Measurements from ENCODE around the gene NKX6-2. TPM values are rescaled to one million over a fixed set of nuclear protein-coding genes. Genes with fewer than 3 reads are reported as not detected.

Gene NKX6-2
- total RNA-seq, 1 donor from 2014 or later = not detected

GRCh38 chr10:132781556-132781955 lies 4.4 kb downstream of the NKX6-2 start:
- H3K36me3 ChIP-seq (ENCODE audit: control insufficient read depth, insufficient read depth, low read length) = peaks cover 2% of the 10 kb centered on the region
- H3K4me3 ChIP-seq (ENCODE audit: low read depth, low read length) = no peak overlapping the region
- peaks cover 6% of the 10 kb centered on the region for H3K27me3 ChIP-seq (ENCODE audit: control insufficient read depth, insufficient read depth, low read length)
- no peak for FAIRE-seq
- no peak for DNase-seq (ENCODE audit: low read depth)
- TF ChIP-seq, protein P1, sequence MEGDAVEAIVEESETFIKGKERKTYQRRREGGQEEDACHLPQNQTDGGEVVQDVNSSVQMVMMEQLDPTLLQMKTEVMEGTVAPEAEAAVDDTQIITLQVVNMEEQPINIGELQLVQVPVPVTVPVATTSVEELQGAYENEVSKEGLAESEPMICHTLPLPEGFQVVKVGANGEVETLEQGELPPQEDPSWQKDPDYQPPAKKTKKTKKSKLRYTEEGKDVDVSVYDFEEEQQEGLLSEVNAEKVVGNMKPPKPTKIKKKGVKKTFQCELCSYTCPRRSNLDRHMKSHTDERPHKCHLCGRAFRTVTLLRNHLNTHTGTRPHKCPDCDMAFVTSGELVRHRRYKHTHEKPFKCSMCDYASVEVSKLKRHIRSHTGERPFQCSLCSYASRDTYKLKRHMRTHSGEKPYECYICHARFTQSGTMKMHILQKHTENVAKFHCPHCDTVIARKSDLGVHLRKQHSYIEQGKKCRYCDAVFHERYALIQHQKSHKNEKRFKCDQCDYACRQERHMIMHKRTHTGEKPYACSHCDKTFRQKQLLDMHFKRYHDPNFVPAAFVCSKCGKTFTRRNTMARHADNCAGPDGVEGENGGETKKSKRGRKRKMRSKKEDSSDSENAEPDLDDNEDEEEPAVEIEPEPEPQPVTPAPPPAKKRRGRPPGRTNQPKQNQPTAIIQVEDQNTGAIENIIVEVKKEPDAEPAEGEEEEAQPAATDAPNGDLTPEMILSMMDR (IDR thresholded peaks at IDR 0.05; ENCODE audit: insufficient read depth, low read length, severe bottlenecking) = no peak

DNA sequence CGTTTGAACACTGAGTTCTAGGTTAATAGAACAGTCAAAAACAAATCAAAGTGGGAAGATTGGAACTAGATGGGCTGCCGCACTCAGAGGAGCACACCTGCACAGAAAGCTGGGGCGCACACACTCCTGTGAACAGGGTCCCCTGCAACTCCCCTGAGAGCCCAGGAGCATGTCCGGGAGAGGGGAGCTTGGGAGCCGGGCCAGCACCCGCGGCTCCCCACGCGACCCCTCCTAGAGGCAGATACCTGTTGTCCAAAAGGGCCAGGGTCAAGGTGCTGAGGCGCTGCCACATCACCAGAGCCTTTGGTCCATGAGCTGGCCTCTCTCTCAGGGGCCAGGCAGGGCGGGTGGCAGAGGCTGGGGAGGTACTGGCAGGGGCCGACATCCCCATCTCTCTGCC lies 5.6 kb downstream of the NKX6-2 start:
- Histone ChIP-seq H3K36me3 (ENCODE audit: control insufficient read depth, insufficient read depth, low read length) (peaks cover 2% of the 10 kb centered on the region), H3K4me3 (ENCODE audit: low read depth, low read length) (no peak overlapping the region), H3K27me3 (ENCODE audit: control insufficient read depth, insufficient read depth, low read length) (peaks cover 2% of the 10 kb centered on the region)
- TF ChIP-seq, protein P1 (IDR thresholded peaks at IDR 0.05; ENCODE audit: insufficient read depth, low read length, severe bottlenecking) = no peak
- no peak for DNase-seq (ENCODE audit: low read depth)
- FAIRE-seq = no peak

- TF ChIP-seq, protein P1 (IDR thresholded peaks at IDR 0.05; ENCODE audit: insufficient read depth, low read length, severe bottlenecking) = no peak
- DNase-seq (ENCODE audit: low read depth) (no peak), FAIRE-seq (no peak)
- Histone ChIP-seq H3K4me3 (ENCODE audit: low read depth, low read length) (no peak overlapping the region), H3K27me3 (ENCODE audit: control insufficient read depth, insufficient read depth, low read length) (peaks cover 2% of the 10 kb centered on the region), H3K36me3 (ENCODE audit: control insufficient read depth, insufficient read depth, low read length) (peaks cover 2% of the 10 kb centered on the region)
Measured at GRCh38 chr10:132779549-132780294, 6.2 kb downstream of the NKX6-2 start.

GRCh38 chr10:132777441-132777840 lies 8.5 kb downstream of the NKX6-2 start:
- DNase-seq (ENCODE audit: low read depth) = no peak
- no peaks in the 10 kb centered on the region for H3K27me3 ChIP-seq (ENCODE audit: control insufficient read depth, insufficient read depth, low read length)
- FAIRE-seq = no peak
- H3K36me3 ChIP-seq (ENCODE audit: control insufficient read depth, insufficient read depth, low read length) = peaks cover 2% of the 10 kb centered on the region
- TF ChIP-seq, protein P1 (IDR thresholded peaks at IDR 0.05; ENCODE audit: insufficient read depth, low read length, severe bottlenecking) = no peak
- no peak overlapping the region for H3K4me3 ChIP-seq (ENCODE audit: low read depth, low read length)

DNA sequence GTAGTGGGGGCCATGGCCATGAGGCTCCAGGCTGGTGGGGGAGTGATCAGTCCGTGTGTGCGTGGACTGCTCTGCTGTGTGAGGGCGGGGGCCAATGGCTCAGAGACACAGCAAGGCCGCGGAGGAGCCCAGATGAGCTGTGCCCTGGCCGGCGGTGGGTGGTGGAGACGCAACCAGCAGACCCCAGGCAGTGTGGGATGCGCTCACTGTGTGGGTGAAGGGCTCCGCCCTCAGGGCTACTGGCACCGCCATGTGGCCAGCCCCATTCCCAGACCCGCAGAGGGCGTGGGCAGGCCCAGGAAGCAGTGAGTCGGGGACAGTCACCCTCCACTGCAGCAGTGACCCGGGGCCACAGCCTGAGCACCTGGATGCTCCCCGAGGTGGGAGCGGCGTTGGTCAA lies 9.1 kb downstream of the NKX6-2 start:
- Histone ChIP-seq H3K4me3 (ENCODE audit: low read depth, low read length) (no peak overlapping the region), H3K27me3 (ENCODE audit: control insufficient read depth, insufficient read depth, low read length) (no peaks in the 10 kb centered on the region), H3K36me3 (ENCODE audit: control insufficient read depth, insufficient read depth, low read length) (peaks cover 2% of the 10 kb centered on the region)
- TF ChIP-seq, protein P1 (IDR thresholded peaks at IDR 0.05; ENCODE audit: insufficient read depth, low read length, severe bottlenecking) = no peak
- DNase-seq (ENCODE audit: low read depth) (no peak), FAIRE-seq (no peak)

GRCh38 chr10:132776186-132776585 lies 9.8 kb downstream of the NKX6-2 start:
- no peak overlapping the region for H3K4me3 ChIP-seq (ENCODE audit: low read depth, low read length)
- H3K27me3 ChIP-seq (ENCODE audit: control insufficient read depth, insufficient read depth, low read length) = no peaks in the 10 kb centered on the region
- no peak for FAIRE-seq
- DNase-seq (ENCODE audit: low read depth) = no peak
- TF ChIP-seq, protein P1 (IDR thresholded peaks at IDR 0.05; ENCODE audit: insufficient read depth, low read length, severe bottlenecking) = no peak
- H3K36me3 ChIP-seq (ENCODE audit: control insufficient read depth, insufficient read depth, low read length) = peaks cover 2% of the 10 kb centered on the region
